Epithelial cell of proximal tubule (primary cell): ENCODE data around the gene DLGAP4. TPM values are rescaled to one million over a fixed set of nuclear protein-coding genes. Genes with fewer than 3 reads are reported as not detected.

Source experiments
- DNase-seq: peaks from one replicate; pipeline ENCODE4 v3.0.0-alpha.2; 2011; ENCODE audit warnings: low read depth
- H3K4me3 ChIP-seq: 2 replicates; pipeline ENCODE4 v1.5.1; 2011; ENCODE audit warnings: low read depth, mild to moderate bottlenecking, low read length
- CTCF ChIP-seq: conservative IDR thresholded peaks from 2 replicates; pipeline ENCODE4 v1.5.1; 2012; ENCODE audit warnings: low read depth, mild to moderate bottlenecking, low read length
- total RNA-seq: library from RNA; depleted of rRNA; stranded (reverse); fragments of >200 nt; gene quantifications from 2 replicates; pipeline ENCODE4 v1.2.3, GENCODE V29; 2015

The DLGAP4 gene
- total RNA-seq, 1 donor from 2014 or later, result 41.4 TPM

DNA sequence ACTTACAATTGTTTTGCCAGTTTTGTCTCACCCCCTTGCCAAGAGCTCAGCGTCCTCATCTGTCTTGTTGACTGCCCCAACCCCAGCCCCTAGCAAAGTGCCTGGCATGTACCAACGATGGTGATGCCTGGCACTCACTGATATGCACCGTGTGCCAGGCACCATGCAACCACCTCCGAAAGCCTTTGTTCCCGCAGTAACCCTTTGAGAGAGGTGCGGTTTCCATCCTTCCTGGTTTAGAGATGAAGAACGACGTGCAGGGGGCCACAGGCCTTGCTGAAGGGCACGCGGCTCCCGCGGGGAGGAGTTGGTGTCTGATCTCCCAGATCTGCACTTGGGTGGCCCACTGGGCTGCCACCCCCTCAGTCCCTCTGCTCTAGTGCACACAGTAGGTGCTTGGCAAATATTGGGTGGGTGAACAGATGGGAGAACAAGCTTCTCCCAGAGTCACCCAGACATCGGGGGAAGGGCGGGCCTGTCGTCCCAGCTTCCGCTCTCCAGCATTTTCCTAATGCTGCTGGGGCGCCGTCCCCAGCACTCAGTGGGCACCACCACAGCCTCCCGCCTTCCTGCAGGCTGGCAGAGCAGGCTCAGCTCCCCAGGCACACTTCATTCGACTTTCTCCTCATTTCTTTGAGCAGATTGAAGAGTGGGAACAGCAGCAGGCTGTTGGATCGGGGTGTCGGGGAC lies 35.3 kb downstream of the DLGAP4 start:
- no peak for TF ChIP-seq CTCF
- DNase-seq, result no peak
- H3K4me3 ChIP-seq, result no peak overlapping the region

DNA sequence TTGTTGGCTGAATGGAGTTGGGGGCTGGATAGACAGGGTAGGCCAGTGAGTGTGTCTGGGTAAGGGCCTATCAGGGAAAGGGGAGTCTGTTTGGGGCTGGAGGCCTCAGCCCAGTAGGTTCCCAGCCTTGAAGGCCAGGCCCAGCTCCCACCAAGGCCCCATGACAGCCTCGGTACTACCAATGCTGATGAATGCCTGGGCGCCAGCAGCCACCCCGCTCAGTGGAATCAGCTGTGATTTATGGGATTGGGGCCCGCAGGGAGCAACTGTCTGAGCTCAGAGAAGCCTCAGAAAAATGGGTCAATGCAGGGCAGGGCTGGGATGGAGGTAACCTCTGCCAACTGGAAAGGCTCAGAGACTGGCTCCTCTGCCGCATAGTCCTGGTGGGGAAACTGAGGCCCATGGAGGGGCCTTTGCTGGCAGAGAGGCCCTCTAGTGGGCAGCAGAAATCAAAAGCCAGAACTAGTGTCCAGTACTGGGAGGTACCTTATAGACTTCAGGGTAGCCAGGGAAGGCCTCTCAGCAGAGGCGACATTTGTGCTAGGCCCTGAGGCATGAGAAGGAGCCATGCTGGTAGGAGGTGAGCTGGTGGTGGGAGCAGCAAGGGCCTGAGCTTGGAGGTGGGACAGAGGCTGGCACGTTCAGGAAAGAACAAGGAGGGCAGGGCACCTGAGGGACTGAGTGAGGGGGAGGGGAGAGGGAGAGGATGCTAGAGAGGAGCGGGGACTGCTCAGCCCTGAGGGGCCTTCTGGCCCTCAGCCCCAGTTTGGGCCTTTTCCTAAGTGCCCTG lies 36.4 kb downstream of the DLGAP4 start:
- no peak overlapping the region for H3K4me3 ChIP-seq
- no peak for DNase-seq
- TF ChIP-seq CTCF, result no peak

DNA sequence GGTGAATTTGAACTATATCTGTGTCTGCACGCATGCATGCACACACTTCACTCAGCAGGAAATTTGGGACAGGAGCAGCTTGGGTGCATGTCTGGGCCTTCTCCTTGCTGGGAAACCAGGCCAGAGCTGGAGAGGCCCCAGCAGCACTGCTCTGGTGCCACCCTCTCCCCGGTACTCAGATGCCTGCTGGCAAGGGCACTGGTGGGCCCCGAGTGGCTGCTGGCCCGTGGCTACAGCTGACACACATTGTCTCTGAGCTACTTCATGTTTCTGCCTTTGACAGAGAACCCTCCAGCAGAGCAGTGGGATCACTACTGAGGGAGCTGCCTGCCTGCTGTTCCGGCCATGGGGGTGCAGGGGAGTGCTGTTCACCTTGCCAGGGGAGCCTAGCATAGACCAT lies 37.5 kb downstream of the DLGAP4 start:
- H3K4me3 ChIP-seq, result no peak overlapping the region
- no peak for DNase-seq
- no peak for TF ChIP-seq CTCF

GRCh38 chr20:36344517-36345132 lies 38.5 kb downstream of the DLGAP4 start:
- no peak for TF ChIP-seq CTCF
- no peak for DNase-seq
- no peak overlapping the region for H3K4me3 ChIP-seq

DNA sequence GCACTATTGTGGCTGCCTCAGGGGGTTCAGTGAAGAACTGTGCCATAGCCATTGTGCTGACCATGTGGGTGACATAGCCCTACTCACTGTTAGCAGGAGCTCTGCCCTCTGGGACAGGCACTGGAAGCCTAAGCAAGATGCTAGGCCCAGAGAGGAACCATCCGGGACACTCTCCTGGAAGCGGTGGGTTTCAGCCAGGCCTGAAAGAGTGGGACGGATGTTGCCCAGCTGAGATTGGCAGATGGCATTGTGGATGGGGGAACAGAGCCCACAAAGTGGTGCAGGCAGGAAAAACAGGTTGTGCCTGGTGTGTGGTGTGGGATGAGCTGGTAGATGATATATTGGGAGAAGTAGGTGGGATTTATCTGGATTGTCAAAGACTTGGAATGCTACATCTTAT lies 40.1 kb downstream of the DLGAP4 start:
- TF ChIP-seq CTCF, result no peak
- DNase-seq, result no peak
- no peak overlapping the region for H3K4me3 ChIP-seq

- no peak for TF ChIP-seq CTCF
- no peak for DNase-seq
- no peak overlapping the region for H3K4me3 ChIP-seq
These were observed 43.4 kb downstream of the DLGAP4 start for GRCh38 chr20:36349384-36350170.
